DOHH2 (cell line): ENCODE results near the gene PLAA.

Source experiments
- H3F3A ChIP-seq: fragments of 200-600 bp; sonication (generic), shearing (Covaris generic); 2 replicates; pipeline ENCODE4 v1.6.0; 2016; ENCODE audit warnings: antibody characterized with exemption, mild to moderate bottlenecking; ENCODE audit not compliant: control insufficient read depth, insufficient read depth
- H3K27ac ChIP-seq: fragments of 200-600 bp; sonication (generic); 2 replicates; pipeline ENCODE4 v1.5.1; 2014; ENCODE audit warnings: low read depth, mild to moderate bottlenecking, low read length, moderate library complexity
- H3K27me3 ChIP-seq: fragments of 200-600 bp; sonication (generic); 2 replicates; pipeline ENCODE4 v1.6.1; 2014; ENCODE audit warnings: mild to moderate bottlenecking, low read length, mixed read lengths; ENCODE audit not compliant: control insufficient read depth
- H3K36me3 ChIP-seq: fragments of 200-600 bp; sonication (generic); 2 replicates; pipeline ENCODE4 v1.6.1; 2014; ENCODE audit warnings: mild to moderate bottlenecking, low read length, moderate library complexity, mixed read lengths; ENCODE audit not compliant: control insufficient read depth
- H3K4me1 ChIP-seq: fragments of 200-600 bp; sonication (generic); 2 replicates; pipeline ENCODE4 v1.6.1; 2014; ENCODE audit warnings: mild to moderate bottlenecking, low read length, mixed read lengths; ENCODE audit not compliant: control insufficient read depth
- H3K4me2 ChIP-seq: fragments of 200-600 bp; sonication (generic); 2 replicates; pipeline ENCODE4 v1.6.0; 2014; ENCODE audit warnings: mild to moderate bottlenecking, low read length, moderate library complexity
- H3K4me3 ChIP-seq: fragments of 200-600 bp; sonication (generic); 2 replicates; pipeline ENCODE4 v1.5.1; 2014; ENCODE audit warnings: mild to moderate bottlenecking, low read length, mixed read lengths
- H3K79me2 ChIP-seq: fragments of 200-600 bp; sonication (generic); 2 replicates; pipeline ENCODE4 v1.6.1; 2014; ENCODE audit warnings: mild to moderate bottlenecking, low read length, mixed read lengths; ENCODE audit not compliant: control insufficient read depth
- H3K9me2 ChIP-seq: fragments of 200-600 bp; sonication (generic); replicated peaks from 2 replicates; pipeline ENCODE4 v1.6.1; 2014; ENCODE audit warnings: mild to moderate bottlenecking, low read length, mixed read lengths; ENCODE audit not compliant: control insufficient read depth
- H3K9me3 ChIP-seq: fragments of 200-600 bp; sonication (generic); 2 replicates; pipeline ENCODE4 v1.6.1; 2014; ENCODE audit warnings: antibody characterized with exemption, low read length, mixed read lengths; ENCODE audit not compliant: control insufficient read depth, insufficient read depth
- H4K20me1 ChIP-seq: fragments of 200-600 bp; sonication (generic); 2 replicates; pipeline ENCODE4 v1.6.0; 2014; ENCODE audit warnings: low read depth, mild to moderate bottlenecking, antibody characterized with exemption, low read length, moderate library complexity; ENCODE audit not compliant: control insufficient read depth, insufficient read depth
- EZH2phosphoT487 ChIP-seq: fragments of 200-600 bp; sonication (generic); IDR thresholded peaks from 2 replicates; pipeline ENCODE4 v1.6.1; 2017; ENCODE audit warnings: borderline replicate concordance, mild to moderate bottlenecking, antibody characterized with exemption, low read length, moderate library complexity, mixed read lengths
- TF ChIP-seq, protein P1 (sequence below): fragments of 200-600 bp; sonication (generic); IDR thresholded peaks from one replicate; pipeline ENCODE4 v1.5.1; 2014; ENCODE audit warnings: antibody characterized with exemption, mild to moderate bottlenecking, low read depth, low read length; ENCODE audit not compliant: poor library complexity, severe bottlenecking

Gene PLAA

DNA sequence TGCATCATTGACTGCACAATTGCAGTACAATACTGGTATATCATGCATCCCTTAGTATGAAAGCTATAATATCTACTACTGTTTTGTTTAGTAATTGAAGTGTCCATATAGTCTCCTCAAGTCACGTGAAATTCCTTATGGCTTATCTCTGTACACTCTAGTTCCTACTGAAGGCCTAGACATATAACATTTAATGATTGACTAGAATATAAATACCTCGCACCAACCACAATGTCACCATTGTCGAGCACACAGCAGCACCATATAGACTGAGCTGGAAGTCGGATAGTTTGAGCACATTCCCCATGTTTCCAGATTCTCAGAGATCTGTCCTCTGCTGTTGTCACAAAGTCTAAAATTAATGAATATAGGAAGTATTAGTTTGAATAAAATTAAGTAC lies 21.4 kb downstream of the PLAA start:
- Histone ChIP-seq H3F3A (no peaks in the 10 kb centered on the region), H4K20me1 (no peaks in the 10 kb centered on the region), H3K9me3 (no peaks in the 10 kb centered on the region), H3K9me2 (no peaks in the 10 kb centered on the region), H3K4me3 (no peak overlapping the region), H3K4me1 (no peaks in the 10 kb centered on the region), H3K4me2 (no peak overlapping the region), H3K36me3 (peaks cover 81% of the 10 kb centered on the region), H3K27me3 (no peaks in the 10 kb centered on the region), H3K27ac (no peak overlapping the region), H3K79me2 (peaks cover under 1% of the 10 kb centered on the region; the same call in 1 of the 2 replicates)
- TF ChIP-seq, protein P1, sequence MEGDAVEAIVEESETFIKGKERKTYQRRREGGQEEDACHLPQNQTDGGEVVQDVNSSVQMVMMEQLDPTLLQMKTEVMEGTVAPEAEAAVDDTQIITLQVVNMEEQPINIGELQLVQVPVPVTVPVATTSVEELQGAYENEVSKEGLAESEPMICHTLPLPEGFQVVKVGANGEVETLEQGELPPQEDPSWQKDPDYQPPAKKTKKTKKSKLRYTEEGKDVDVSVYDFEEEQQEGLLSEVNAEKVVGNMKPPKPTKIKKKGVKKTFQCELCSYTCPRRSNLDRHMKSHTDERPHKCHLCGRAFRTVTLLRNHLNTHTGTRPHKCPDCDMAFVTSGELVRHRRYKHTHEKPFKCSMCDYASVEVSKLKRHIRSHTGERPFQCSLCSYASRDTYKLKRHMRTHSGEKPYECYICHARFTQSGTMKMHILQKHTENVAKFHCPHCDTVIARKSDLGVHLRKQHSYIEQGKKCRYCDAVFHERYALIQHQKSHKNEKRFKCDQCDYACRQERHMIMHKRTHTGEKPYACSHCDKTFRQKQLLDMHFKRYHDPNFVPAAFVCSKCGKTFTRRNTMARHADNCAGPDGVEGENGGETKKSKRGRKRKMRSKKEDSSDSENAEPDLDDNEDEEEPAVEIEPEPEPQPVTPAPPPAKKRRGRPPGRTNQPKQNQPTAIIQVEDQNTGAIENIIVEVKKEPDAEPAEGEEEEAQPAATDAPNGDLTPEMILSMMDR: no peak
- no peak for TF ChIP-seq EZH2phosphoT487

DNA sequence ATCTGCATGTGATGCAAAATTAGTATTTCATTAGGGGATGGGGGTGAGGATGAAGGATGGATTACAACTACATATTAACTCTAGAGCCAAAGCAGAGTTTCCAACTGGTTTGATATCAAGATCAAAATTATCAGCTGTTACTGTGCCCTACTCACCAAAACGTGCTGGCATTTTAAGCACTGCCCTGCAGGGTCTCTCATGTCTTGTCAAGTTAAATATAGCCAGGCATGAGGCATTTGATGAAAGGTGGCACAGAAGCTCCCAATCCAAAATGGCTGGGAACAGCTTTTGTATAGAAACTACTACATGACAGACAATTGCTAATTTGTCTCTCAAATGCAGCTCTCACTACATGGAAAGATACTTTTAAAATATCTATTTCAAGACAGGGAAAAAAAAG lies 27.3 kb downstream of the PLAA start:
- Histone ChIP-seq H3K9me3 (no peaks in the 10 kb centered on the region), H3F3A (no peaks in the 10 kb centered on the region), H3K27ac (no peak overlapping the region), H3K4me1 (no peaks in the 10 kb centered on the region), H3K36me3 (peaks cover 89% of the 10 kb centered on the region), H3K79me2 (no peaks in the 10 kb centered on the region), H3K27me3 (no peaks in the 10 kb centered on the region), H3K4me3 (no peak overlapping the region), H4K20me1 (no peaks in the 10 kb centered on the region), H3K4me2 (no peak overlapping the region), H3K9me2 (no peaks in the 10 kb centered on the region)
- TF ChIP-seq, protein P1: no peak
- no peak for TF ChIP-seq EZH2phosphoT487

DNA sequence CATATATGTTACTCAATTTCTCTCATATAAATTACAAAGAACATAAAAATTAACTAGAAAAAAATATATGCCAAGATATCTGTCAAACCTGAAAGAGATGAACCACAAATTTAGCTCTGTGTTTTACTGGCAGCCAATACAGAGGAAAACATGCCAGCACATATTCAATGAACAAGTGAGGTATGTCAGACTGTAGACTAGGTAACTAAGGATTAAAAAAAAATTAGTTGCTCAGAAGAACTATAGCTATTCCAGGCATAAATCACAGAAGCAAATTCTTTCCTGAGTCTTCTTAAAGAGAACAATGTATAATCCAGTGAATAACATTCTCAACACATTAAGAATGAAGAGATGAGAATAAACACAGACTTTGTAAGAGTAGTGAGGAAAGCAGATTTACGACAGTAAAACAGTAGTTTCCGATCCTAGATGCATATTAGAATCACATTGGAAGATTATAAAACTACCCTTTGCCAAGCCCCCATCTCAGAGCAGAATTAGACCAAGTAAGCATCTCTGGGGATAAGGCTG lies 33.8 kb downstream of the PLAA start:
- no peak overlapping the region for H3K27ac ChIP-seq
- no peaks in the 10 kb centered on the region for H3K4me1 ChIP-seq
- TF ChIP-seq EZH2phosphoT487: no peak
- TF ChIP-seq, protein P1: no peak
- H3K36me3 ChIP-seq: peaks cover 48% of the 10 kb centered on the region
- H3K79me2 ChIP-seq: no peaks in the 10 kb centered on the region
- H3K4me2 ChIP-seq: no peak overlapping the region
- no peaks in the 10 kb centered on the region for H4K20me1 ChIP-seq
- H3K27me3 ChIP-seq: no peaks in the 10 kb centered on the region
- H3K4me3 ChIP-seq: no peak overlapping the region
- H3K9me2 ChIP-seq: no peaks in the 10 kb centered on the region
- H3K9me3 ChIP-seq: no peaks in the 10 kb centered on the region
- no peaks in the 10 kb centered on the region for H3F3A ChIP-seq

DNA sequence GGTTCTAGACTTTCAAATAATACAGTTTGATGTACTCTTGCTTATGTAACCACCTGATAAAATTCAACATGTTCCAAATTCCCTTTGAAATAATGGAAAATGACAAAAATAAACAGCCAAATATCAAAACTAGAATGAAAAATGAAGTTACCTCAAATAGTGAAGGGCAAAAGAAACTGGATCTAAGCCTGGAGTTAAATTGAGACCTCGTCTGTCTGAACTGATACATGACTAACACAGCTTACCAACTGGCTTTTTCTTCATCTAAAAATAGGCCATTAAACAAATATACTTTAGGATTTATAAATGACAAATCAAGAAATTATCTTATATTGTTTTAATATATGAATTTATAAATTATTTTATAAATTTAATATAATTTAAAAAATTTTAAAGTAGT lies 42.4 kb downstream of the PLAA start:
- Histone ChIP-seq H3K27me3 (no peaks in the 10 kb centered on the region), H3K4me2 (no peak overlapping the region)
- TF ChIP-seq, protein P1: no peak

More for the DNA sequence above, 42.4 kb downstream of the PLAA start:
- H3F3A ChIP-seq: peaks cover 8% of the 10 kb centered on the region; the same call in 1 of the 2 replicates
- H3K27ac ChIP-seq: no peak overlapping the region
- H4K20me1 ChIP-seq: no peaks in the 10 kb centered on the region
- H3K9me2 ChIP-seq: no peaks in the 10 kb centered on the region
- peaks cover 41% of the 10 kb centered on the region for H3K36me3 ChIP-seq
- H3K79me2 ChIP-seq: no peaks in the 10 kb centered on the region
- H3K9me3 ChIP-seq: no peaks in the 10 kb centered on the region
- no peak overlapping the region for H3K4me3 ChIP-seq
- no peaks in the 10 kb centered on the region for H3K4me1 ChIP-seq
